HEK293 (cell line): ENCODE data around the gene CIB4.

Experiments used
- ZNF138 ChIP-seq: fragments of 450-650 bp; formaldehyde crosslinking; IDR thresholded peaks from 2 replicates; pipeline ENCODE4 v1.5.1; 2016; ENCODE audit warnings: missing biosample characterization, missing genetic modification characterization, borderline replicate concordance
- ZNF274 ChIP-seq, 2 experiments: fragments of 200-500 bp in 1 of 2; fragments of 450-650 bp in 1 of 2; sonication (Bioruptor generic) in 1 of 2; formaldehyde crosslinking in 1 of 2; IDR thresholded peaks; 2 replicates each; pipeline versions ENCODE4 v1.5.1 to v1.6.1; 2014 to 2016; ENCODE audit warnings: borderline replicate concordance in 1 of 2, inconsistent platforms in 1 of 2, low read length in 1 of 2, missing biosample characterization in 1 of 2, missing genetic modification characterization in 1 of 2
- ZNF768 ChIP-seq: fragments of 450-650 bp; formaldehyde crosslinking; IDR thresholded peaks from 2 replicates; pipeline ENCODE4 v1.5.1; 2018; ENCODE audit warnings: missing biosample characterization, mild to moderate bottlenecking, missing genetic modification characterization
- TF ChIP-seq, protein P1 (sequence below): fragments of 450-650 bp; formaldehyde crosslinking; conservative IDR thresholded peaks from 2 replicates; pipeline ENCODE4 v1.5.1; 2016; ENCODE audit warnings: low read depth, missing biosample characterization, missing genetic modification characterization
- TF ChIP-seq, protein P2 (sequence below): fragments of 450-650 bp; formaldehyde crosslinking; IDR thresholded peaks from 2 replicates; pipeline ENCODE4 v1.5.1; 2016; ENCODE audit warnings: missing biosample characterization, missing genetic modification characterization

DNA sequence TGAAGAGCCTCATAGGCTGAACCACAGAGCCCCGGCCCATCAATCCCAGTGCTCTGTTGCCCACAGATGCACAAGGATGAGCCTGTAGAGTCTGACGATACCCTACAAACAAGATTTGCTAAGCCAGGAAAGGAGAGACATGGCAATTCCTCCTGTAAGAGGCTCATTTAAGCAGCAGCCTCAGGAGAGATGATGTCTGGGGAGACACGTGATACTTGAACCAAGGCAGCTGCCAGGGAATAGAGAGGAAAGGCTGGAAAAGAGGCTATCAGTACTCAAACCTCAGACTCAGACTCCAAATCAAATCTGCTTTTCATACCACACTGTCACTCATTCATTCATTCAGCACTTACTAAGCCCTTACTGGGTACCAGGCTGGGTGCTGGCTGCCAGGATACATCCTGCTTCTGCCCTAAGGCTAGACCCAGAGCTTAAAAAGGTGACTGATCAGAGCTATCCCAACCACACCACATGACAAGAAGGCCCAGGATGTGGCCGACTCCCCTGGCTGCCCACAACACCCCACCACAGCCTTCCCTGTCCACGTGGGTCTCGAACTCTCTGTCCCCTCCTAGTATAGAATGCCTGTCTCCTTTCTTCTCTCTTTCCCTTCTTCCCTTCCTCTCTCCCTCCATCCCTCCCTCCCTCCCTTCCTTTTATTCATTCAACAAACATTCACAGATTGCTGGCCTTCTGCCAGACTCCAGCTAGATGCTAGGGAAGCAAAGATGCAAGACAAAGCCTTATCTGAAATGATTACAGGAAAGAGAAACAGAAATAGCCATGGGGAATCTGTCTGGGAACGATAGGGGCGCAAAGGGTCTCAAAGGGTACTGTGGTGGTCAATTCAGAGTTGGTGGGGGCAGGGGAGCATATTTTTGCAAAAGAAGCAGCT lies 27.9 kb upstream of the CIB4 start:
- TF ChIP-seq, protein P1, sequence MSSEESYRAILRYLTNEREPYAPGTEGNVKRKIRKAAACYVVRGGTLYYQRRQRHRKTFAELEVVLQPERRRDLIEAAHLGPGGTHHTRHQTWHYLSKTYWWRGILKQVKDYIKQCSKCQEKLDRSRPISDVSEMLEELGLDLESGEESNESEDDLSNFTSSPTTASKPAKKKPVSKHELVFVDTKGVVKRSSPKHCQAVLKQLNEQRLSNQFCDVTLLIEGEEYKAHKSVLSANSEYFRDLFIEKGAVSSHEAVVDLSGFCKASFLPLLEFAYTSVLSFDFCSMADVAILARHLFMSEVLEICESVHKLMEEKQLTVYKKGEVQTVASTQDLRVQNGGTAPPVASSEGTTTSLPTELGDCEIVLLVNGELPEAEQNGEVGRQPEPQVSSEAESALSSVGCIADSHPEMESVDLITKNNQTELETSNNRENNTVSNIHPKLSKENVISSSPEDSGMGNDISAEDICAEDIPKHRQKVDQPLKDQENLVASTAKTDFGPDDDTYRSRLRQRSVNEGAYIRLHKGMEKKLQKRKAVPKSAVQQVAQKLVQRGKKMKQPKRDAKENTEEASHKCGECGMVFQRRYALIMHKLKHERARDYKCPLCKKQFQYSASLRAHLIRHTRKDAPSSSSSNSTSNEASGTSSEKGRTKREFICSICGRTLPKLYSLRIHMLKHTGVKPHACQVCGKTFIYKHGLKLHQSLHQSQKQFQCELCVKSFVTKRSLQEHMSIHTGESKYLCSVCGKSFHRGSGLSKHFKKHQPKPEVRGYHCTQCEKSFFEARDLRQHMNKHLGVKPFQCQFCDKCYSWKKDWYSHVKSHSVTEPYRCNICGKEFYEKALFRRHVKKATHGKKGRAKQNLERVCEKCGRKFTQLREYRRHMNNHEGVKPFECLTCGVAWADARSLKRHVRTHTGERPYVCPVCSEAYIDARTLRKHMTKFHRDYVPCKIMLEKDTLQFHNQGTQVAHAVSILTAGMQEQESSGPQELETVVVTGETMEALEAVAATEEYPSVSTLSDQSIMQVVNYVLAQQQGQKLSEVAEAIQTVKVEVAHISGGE (tag by site-specific recombination), result no peak
- TF ChIP-seq ZNF138 (tag by site-specific recombination) (no peak), ZNF274 (IDR thresholded peaks at IDR 0.05; ENCODE audit: low read length) (no peak), ZNF274 (tag by site-specific recombination; IDR thresholded peaks at IDR 0.05; ENCODE audit: borderline replicate concordance) (no peak), ZNF768 (tag by site-specific recombination) (no peak)
- TF ChIP-seq, protein P2, sequence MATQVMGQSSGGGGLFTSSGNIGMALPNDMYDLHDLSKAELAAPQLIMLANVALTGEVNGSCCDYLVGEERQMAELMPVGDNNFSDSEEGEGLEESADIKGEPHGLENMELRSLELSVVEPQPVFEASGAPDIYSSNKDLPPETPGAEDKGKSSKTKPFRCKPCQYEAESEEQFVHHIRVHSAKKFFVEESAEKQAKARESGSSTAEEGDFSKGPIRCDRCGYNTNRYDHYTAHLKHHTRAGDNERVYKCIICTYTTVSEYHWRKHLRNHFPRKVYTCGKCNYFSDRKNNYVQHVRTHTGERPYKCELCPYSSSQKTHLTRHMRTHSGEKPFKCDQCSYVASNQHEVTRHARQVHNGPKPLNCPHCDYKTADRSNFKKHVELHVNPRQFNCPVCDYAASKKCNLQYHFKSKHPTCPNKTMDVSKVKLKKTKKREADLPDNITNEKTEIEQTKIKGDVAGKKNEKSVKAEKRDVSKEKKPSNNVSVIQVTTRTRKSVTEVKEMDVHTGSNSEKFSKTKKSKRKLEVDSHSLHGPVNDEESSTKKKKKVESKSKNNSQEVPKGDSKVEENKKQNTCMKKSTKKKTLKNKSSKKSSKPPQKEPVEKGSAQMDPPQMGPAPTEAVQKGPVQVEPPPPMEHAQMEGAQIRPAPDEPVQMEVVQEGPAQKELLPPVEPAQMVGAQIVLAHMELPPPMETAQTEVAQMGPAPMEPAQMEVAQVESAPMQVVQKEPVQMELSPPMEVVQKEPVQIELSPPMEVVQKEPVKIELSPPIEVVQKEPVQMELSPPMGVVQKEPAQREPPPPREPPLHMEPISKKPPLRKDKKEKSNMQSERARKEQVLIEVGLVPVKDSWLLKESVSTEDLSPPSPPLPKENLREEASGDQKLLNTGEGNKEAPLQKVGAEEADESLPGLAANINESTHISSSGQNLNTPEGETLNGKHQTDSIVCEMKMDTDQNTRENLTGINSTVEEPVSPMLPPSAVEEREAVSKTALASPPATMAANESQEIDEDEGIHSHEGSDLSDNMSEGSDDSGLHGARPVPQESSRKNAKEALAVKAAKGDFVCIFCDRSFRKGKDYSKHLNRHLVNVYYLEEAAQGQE, result no peak
